SIG-M5 treated with dmso at 0.1 percent for 504 hours (cell line): ENCODE results near the gene TMEM117.
"Not testable (repeated sequence)": the region's sequence is repeated elsewhere in the genome, so short reads cannot be mapped to it uniquely, and the experiment has no call there.

ENCODE experiments used
- DNase-seq: peaks from one replicate; lab custom pipeline; 2025; ENCODE audit not compliant: unreplicated experiment; lab: John Stamatoyannopoulos, UW

Gene TMEM117

DNA sequence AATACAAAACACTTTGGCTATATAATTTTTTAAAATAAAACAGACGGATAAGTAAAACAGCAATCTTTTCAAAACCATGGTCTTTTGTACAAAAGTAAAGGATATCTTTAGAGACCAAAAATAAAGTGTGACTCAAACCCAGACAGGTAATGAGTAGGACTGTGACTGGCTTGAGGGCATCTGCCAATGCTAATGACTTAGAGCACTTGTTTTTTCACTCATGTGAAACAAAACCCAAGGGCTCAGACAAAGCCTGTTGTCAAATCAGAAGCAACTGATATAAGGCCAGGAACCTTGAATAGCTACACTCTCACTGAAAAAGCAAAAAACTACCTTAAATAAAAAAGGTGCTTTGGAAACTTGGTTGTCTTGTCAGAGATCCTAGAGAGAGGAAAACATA is 357.4 kb downstream of the TMEM117 start:
- DNase-seq: no peak

DNA sequence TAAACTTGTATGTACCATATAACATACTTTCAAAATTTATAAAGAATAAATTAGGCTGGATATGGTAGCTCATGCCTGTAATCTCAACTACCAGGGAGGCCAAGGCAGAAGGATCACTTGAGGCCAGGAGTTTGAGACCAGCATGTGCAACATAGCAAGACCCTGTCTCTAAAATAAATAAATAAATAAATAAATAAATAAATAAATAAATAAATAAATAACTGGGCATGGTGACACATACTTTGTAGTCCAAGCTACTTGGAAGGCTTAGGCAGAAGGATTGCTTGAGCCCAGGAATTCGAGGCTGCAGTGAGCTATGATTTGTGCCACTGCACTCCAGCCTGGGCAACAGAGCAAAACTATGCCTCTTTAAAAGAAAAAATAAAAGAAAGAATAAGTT is 359.8 kb downstream of the TMEM117 start:
- not testable (repeated sequence) for DNase-seq

DNA sequence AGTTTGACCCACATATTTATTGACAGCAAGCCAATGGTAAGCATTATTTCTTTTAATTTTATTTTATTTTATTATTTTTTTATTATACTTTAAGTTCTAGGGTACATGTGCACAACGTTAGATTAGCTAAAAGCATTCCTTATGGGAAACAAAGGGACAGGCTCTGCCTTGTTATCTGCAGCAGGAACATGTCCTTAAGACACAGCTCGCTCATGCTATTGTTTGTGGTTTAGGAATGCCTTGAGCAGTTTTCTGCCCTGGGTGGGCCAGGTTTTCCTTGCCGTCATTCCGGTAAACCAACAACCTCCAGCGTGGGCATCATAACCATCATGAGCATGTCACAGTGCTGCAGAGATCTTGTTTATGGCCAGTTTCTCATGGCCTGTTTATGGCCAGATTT is 370.2 kb downstream of the TMEM117 start:
- DNase-seq: no peak

DNA sequence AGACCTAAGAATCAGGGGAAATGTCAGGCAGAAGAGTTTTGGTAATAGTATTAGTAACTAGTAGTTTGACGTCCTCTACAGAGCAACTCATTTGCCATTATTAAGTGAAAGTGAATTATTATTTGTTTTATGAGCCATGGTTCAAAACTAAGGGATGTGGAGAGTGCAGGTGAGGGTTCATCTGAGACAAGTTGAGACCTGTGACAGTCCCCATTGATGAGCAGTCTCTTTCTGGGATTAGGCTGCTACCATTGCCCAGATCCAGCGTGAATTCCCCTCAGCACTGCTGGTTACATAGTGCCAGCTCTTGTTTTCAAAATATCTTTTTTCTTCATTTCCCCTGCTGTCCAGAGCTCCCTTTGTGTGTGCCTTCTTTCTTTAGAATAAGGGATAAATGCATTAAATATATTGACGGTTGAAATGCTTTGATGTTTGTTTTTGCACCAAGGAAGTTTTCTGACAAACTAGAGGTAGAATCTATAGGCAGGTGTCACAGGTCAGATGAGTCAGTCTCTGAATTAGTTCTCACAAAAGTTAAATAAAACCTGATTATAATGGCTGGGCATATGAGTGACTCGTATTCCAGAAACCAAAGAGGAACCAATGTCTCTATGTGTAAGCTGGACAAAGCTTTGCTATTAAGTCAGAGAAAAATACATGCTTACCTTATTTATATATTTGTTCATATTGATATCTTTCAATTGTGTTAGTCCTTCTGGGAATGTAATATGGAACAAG is 381.4 kb downstream of the TMEM117 start:
- no peak for DNase-seq

DNA sequence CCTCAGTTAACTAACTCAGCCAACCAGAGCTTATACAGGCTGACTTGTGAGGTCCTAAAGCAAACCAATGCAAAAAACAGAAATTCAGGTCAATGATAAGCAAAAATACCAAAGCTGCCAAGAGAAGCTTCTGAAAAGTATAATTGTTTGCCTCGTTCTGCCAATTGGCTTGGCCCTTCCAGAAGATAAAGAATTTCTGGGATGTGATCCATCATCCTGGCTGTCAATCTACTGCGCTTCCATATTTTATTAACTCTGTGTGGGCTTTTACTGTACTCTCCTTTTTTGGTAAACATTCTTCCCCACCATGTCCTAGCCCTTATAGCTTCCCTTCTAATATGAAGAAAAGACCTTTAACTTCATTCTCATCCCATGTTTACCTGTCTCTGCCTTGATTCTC is 387.9 kb downstream of the TMEM117 start:
- no peak for DNase-seq

DNA sequence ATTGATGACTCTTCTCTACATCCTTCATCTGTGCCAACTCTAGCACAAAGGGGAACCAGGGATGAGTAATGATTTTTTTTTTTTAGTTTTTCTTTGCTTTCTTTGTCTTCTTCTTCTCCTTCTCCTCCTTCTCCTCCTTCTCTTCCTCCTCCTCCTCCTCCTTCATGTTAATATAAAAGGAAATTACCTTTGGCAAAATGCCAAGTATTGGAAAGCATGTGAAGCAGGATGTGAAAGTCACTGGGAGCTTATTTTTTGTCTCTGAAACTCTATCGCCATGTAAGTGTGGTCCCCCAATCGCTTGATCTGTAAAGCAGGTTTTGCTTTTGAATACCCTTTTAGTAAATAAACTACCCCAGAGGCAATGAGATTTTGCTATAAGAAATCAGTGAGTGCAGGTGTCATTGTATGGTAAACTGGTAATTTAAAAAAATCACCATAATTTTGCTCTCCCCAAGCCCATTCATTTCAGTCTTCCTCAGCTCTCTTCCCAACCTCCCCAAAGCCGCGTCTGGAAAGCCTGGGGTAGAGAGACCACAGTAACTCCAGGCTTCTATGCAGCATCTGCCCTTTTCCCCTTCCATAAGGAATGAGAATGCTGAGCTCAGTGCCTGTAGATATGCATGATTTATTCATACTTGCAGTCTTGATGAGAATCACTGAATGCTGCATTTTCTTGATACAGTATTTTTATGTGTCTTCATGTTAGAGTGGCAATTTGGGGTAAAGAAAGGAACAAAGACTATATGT is 388.7 kb downstream of the TMEM117 start:
- no peak for DNase-seq

DNA sequence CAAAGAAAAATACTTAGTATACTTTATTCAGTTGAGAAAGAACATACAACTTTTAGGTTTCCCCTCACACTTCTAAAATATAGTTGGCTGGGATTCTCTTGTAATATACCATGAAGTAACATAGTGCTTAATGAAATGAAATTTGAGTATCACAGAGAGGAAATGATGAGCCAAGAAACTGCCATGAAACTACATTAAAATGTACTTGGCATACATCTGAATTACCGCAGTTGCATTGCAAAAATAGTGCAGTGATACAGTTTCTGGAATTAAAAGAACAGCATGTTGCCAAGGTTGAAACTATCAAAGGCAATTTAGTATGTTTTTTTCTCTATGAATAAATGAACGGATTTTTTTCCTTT is 389.2 kb downstream of the TMEM117 start:
- DNase-seq: no peak

DNA sequence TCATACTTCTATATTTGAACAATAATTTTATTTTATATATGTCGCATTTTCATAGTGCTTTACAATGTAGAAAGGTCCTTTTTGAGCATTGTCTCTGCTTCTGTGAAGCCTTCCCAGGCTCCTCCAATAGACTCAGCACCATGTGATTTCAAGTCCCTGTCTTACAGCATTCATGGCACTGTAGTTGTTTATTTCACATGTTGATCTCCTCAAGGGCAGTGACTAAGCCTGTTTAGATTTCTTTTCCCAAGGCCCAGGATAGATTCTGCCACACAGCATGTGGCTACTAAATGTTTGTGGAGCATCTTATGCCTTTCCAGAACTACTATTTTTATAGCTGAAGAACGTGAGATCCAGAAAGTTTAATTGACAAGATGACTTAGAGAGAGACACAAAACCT is 391.7 kb downstream of the TMEM117 start:
- no peak for DNase-seq

DNA sequence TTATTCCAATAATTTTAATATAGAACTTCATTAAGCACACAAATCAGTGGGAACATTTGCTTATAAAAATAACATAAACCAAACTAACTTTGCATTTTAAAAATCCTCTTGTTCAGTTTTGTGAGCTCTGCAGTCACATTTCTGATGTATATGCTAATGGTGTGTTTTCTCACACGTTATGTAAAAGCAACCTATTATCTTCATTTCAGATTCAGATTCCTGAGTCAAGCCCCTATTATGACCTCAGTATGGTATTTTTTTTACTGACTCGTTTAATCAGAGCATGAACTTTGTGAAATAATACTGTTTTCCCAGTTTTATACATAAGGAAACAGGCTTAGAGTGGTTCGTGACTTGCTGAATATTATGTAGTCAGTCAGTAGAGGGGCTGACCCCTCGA is 394.0 kb downstream of the TMEM117 start:
- no peak for DNase-seq

DNA sequence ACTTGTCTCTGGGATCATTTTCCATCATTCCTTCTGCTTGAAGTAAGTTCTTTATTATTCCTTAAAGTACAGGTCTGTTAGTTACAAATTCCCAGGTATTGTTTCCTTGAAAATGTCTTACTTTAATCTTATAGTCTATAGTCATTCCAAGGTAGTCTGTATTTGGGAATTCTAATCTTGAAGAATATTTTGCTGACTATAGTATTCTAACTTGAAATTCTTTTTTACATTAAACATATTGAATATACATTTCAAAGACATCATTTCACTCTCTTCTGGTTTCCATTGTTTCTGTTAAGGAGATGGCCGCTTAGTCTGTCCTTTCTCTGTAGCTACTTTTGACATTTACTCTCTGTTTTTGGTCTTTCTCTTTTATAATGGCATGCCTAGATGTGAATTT is 399.8 kb downstream of the TMEM117 start:
- no peak for DNase-seq

DNA sequence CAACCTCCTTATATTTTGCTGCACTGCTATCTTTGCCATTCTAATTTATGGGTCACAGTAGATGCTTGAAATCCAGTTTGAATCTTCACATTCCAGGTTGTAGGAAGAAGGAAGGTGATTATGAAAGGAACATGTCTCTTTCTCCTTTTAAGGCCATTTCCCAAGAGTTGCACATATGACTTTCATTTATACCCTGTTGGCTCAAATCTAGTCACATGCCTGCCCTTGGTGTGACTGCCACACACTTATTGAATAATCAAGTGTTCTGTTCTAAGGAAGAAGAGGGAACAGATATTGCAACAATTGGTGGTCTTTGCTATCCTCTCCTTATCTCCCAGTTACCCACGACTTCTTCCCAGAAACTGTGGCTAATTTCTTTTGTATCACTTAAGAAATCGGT is 404.3 kb downstream of the TMEM117 start:
- no peak for DNase-seq

DNA sequence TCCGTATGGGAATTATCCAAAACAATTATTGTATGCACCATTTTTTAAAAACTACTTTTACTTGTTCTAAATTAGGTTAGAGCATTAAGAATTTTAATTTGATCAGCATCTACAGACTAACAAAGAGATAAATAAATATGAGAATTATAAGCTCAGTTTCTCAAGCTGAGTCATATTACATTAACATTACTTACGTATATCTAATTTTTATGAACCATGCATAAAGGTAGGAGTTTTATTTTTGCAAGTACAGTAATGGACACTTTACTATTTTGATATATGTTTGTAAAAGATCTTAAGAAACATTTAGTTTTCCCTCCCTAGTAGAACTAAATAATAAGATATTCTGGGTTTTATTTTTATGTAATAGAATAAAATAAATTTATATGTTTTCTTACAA is 410.1 kb downstream of the TMEM117 start:
- DNase-seq: no peak

DNA sequence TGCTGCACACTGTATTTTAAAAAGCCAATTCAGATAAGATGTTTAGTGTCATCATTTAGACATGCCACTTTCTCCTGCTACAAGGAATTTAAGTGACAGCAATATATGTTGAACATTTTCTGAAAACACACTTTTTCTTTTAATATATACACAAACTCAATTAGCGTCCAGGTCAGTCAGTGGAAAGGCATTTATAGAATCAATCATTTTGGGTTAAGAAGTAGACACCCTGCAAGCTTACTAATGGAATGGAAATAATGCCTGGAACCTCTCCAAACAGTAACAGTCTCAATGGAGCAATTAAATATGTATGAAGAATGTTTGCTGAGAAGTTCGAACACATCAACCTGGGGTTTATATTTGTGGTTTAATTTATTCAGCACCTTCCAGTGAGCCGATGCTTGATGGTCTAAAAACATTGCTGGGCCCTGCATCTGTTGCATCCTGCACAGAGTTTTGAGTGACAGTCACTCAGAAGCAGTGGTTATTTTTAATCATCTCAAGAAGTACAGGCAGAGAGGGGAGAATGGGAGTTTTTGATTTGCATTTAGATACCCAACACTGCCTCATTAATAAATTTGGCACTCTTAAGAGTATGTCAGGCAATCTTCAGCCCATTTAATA is 410.7 kb downstream of the TMEM117 start:
- no peak for DNase-seq

DNA sequence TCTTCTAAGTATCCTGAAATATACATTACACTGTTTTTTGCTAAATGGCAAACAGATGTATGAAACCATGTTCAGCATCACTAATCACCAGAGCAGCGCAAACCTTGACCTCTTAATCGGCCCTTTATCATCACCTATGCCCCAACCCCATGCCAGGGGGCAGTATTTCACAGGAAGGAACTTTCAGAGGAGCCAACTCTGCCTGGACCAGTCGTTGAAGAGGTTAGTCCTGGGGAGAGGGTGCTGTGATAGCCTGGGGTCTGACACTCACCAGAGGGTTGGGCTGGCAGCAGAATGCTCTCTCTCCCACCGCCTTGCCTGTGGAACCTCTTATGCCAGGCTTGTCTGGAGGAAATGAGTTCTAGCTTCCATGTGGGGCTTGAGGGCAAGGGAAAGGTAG is 411.7 kb downstream of the TMEM117 start:
- no peak for DNase-seq

DNA sequence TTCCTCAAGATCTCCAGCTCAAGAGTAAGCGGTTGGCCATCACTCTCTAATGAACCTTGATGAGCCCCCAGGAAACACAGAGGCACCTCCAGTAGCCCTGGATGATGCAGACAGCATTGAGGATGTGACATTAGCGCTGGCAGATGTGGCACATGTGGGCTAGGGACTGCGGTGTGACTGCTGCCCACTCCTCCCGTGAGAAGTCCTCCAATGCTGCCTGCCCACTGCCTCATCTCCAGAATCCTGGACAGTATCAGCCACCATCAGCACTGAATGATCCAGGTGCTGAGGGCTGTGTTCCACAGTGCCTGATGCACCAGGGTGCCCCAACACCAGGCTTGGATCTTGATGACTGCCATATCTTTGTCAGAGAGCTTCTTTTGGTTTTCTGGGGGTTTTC is 412.6 kb downstream of the TMEM117 start:
- DNase-seq: no peak

DNA sequence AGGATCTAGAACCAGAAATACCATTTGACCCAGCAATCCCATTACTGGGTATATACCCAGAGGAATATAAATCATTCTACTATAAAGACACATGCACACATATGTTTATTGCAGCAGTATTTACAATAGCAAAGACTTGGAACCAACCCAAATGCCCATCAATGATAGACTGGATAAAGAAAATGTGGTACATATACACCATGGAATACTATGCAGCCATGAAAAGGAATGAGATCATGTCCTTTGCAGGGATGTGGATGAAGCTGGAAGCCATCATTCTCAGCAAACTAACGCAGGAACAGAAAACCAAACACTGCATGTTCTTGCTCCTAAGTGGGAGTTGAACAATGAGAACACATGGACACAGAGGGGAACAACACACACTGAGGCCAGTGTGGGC is 414.6 kb downstream of the TMEM117 start:
- not testable (repeated sequence) for DNase-seq

DNA sequence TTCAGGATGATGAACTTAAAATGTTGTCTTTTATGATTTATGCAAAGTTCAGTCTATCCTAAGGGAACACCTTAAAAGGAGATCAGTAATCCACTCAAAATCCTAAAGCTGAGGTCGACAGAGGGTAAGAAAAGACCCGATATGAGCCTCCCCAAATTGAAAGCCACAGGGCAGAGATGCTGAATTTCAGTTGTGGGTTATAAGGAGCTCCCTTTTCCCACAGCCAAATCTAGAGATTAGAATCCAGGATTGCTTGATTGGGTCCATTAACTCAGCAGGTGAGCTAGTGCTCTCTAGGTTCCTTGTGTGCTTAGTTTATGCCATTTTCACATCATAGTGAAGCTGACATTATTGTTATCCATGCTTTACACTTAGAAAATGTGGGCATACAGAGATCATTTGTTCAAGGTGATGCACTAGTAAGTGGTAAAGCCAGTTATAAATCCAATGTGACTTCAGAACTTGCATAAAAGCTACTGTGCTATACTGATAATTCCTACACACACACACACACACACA is 417.5 kb downstream of the TMEM117 start:
- no peak for DNase-seq

DNA sequence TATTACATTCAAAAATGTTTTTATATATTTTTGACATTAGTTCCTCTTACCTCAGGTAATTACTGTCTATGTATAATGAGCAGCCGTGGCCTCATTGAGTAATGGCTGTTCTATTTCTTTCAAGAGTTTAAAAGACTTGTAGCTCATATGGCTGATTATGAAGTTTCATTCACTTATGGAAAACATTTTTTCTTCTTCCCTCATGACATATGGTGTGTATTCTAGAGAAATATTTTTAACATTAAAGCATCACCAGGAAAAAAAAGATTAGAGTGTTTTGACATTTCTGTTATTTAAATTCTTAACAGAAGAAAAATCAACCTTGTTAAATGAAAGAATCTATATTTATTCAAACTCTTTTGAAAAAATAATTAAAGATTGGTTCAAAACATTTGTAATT is 422.4 kb downstream of the TMEM117 start:
- DNase-seq: no peak

DNA sequence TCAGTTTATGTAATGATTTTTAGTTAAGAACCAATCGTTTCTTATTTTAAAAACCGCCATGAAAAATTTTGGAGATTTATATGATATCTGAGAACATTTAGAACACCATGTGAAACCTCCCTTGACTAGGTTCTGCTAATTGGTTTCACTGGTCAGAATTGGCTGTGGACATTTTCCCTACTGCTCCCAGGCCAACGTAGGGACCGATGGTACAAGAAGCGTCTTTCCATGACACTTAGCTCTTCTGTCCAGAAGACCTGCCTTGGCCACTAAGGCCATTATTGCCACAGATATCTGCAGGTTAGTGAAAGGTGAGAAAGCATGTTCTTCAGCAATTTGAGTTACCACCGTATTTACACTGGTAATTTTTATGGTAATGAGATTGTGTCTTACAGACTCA is 424.0 kb downstream of the TMEM117 start:
- no peak for DNase-seq

DNA sequence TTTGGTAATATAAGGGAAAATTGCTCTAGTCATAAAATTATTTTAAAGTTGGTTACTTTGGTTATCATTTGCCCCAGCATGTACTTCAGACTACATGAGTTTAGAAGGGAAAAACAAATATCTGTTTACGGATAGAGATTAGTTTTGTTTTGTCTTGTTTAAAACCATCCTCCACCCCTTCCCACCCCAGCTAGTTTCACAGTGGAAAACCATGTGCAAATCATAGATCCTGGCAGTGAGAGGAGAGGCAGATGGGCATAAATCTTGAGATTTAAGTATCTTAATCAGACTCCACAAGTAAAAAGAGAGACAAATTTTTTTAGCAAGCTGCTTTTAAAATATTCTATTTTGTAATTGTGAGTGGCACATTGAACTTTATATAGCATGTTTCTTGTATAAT is 424.7 kb downstream of the TMEM117 start:
- no peak for DNase-seq

DNA sequence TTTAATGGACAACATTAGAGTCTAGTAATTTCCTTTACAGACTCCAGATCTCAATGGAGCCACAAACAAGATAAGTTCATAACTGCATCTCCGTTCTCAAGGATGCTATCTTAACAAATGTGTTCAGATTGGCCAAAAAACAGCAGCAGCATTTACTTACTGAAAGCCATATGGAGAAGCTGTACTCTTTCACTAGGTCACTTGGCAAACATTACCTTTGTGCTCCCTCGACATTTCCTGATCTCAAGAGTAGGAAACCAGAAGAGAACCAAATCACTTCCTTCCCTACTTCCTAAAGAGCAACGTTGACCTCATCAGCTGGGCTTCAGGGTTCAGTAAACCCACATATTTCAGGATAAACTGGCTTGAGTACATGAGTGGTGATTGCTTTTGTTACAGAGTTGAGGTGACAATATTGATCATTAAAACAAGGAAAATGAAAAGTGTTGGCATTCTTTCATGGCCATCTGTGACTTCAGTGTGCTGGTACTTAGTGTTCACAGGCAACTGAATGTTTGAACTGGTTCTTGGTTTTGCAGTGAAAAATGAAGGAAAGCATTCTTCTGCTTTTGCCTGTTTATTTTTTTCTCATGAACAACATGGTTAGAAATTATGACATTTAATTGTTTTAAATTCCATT is 449.6 kb downstream of the TMEM117 start:
- no peak for DNase-seq

DNA sequence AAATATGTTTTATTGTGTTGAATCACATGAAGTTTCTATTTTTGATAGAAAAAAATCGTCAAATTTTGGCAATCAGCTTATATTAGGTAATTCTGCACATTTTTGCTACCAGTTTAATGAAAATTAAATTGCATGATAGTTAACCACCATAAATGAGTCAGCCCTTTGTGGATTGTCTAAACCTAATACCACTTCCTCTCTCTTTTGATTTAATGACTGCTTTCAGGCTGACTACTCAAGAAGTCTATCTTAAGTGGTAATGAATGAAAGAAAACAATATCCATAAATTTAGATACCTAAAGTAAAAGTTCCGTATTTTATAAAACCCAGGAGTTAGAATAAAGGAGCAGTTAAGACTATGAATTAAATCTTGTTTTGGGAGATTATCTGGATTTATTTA is 450.5 kb downstream of the TMEM117 start:
- peak; percentile 3 for DNase-seq
